Keratinocyte (primary cell): ENCODE results near the gene MAD1L1. TPM values are rescaled to one million over a fixed set of nuclear protein-coding genes. Genes with fewer than 3 reads are reported as not detected.

Source experiments
- DNase-seq: peaks from one replicate; pipeline ENCODE4 v3.0.0-alpha.2; 2011; ENCODE audit warnings: low read depth, missing footprints, low spot score
- FAIRE-seq: peaks from 2 replicates; lab custom pipeline; 2011; peaks lifted over from hg19 to GRCh38; lab: Jason Lieb, UNC
- H2AFZ ChIP-seq: 2 replicates; pipeline ENCODE4 v1.6.0; 2012; ENCODE audit warnings: low read length, control low read depth, inconsistent platforms; ENCODE audit not compliant: control insufficient read depth
- H3K27ac ChIP-seq: 2 replicates; pipeline ENCODE4 v1.5.1; 2011; ENCODE audit warnings: low read length; ENCODE audit not compliant: control insufficient read depth, insufficient read depth
- H3K27me3 ChIP-seq: 3 replicates; pipeline ENCODE4 v1.6.0; 2011; ENCODE audit warnings: low read length; ENCODE audit not compliant: control insufficient read depth, insufficient read depth; ENCODE audit errors: extremely low read depth
- H3K36me3 ChIP-seq, 2 experiments: 2 replicates in 1 of 2; 3 replicates in 1 of 2; pipeline ENCODE4 v1.5.1; 2011; ENCODE audit warnings: low read length in 2 of 2, mild to moderate bottlenecking in 1 of 2; ENCODE audit not compliant: control insufficient read depth in 2 of 2, insufficient read depth in 2 of 2; ENCODE audit errors: extremely low read depth in 1 of 2
- H3K4me1 ChIP-seq: 3 replicates; pipeline ENCODE4 v1.5.1; 2011; ENCODE audit warnings: low read length; ENCODE audit not compliant: control insufficient read depth, insufficient read depth; ENCODE audit errors: extremely low read depth
- H3K4me2 ChIP-seq: 3 replicates; pipeline ENCODE4 v1.6.0; 2011; ENCODE audit warnings: low read depth, low read length; ENCODE audit not compliant: control insufficient read depth, insufficient read depth; ENCODE audit errors: extremely low read depth
- H3K4me3 ChIP-seq, 3 experiments: fragments of 200-600 bp in 1 of 3; sonication (generic) in 1 of 3; 2 replicates in 2 of 3; 3 replicates in 1 of 3; pipeline ENCODE4 v1.5.1; 2011 to 2016; ENCODE audit warnings: low read length in 3 of 3, mild to moderate bottlenecking in 3 of 3, control low read depth in 2 of 3, inconsistent platforms in 1 of 3, low read depth in 1 of 3, mixed read lengths in 1 of 3, mixed run types in 1 of 3, moderate library complexity in 1 of 3; ENCODE audit not compliant: control insufficient read depth in 2 of 3, insufficient read depth in 2 of 3; ENCODE audit errors: extremely low read depth in 1 of 3
- H3K79me2 ChIP-seq: 2 replicates; pipeline ENCODE4 v1.6.0; 2012; ENCODE audit warnings: low read length; ENCODE audit not compliant: control insufficient read depth, insufficient read depth
- H3K9ac ChIP-seq: 3 replicates; pipeline ENCODE4 v1.6.0; 2011; ENCODE audit warnings: low read length; ENCODE audit not compliant: control insufficient read depth, insufficient read depth; ENCODE audit errors: extremely low read depth
- H3K9me1 ChIP-seq: 3 replicates; pipeline ENCODE4 v1.6.0; 2011; ENCODE audit warnings: low read length; ENCODE audit not compliant: control insufficient read depth, insufficient read depth; ENCODE audit errors: extremely low read depth
- H3K9me3 ChIP-seq: 2 replicates; pipeline ENCODE4 v1.5.1; 2012; ENCODE audit warnings: low read depth, low read length; ENCODE audit not compliant: control insufficient read depth
- H4K20me1 ChIP-seq: 3 replicates; pipeline ENCODE4 v1.6.0; 2011; ENCODE audit warnings: low read length; ENCODE audit not compliant: control insufficient read depth, insufficient read depth; ENCODE audit errors: extremely low read depth
- CTCF ChIP-seq, 3 experiments: IDR thresholded peaks in 1 of 3; conservative IDR thresholded peaks in 1 of 3; optimal IDR thresholded peaks in 1 of 3; 2 replicates in 2 of 3; 3 replicates in 1 of 3; pipeline versions ENCODE3 to v1.5.1; 2011; ENCODE audit warnings: low read length in 3 of 3, mild to moderate bottlenecking in 3 of 3, moderate library complexity in 2 of 3, control low read depth in 1 of 3, inconsistent platforms in 1 of 3; ENCODE audit not compliant: insufficient read depth in 2 of 3; ENCODE audit errors: extremely low read depth in 1 of 3
- EZH2 ChIP-seq: IDR thresholded peaks from one replicate; pipeline ENCODE4 v1.6.1; 2012; ENCODE audit warnings: inconsistent platforms, mild to moderate bottlenecking, low read length, moderate library complexity
- dilution Hi-C: fragments of 300-500 bp; cut with MboI; formaldehyde crosslinking; loops from one replicate; pipeline ENCODE4 v1.7.0; 2020; ENCODE audit warnings: low sequenced_read_pairs; ENCODE audit not compliant: extremely low pct_ligation_motif_present
- polyA plus RNA-seq, 5 experiments: library from polyadenylated mRNA; depleted of rRNA in 3 of 5; stranded (reverse) in 3 of 5; stranded (forward) in 1 of 5; unstranded in 1 of 5; fragments of >200 nt; gene quantifications; 1 replicate in 1 of 5; 2 replicates in 3 of 5; 3 replicates in 1 of 5; pipeline versions ENCODE4 v1.2.1 to v1.2.3, GENCODE V29; 2011 to 2012; ENCODE audit warnings: missing spikeins in 2 of 5, low read depth in 1 of 5, low replicate concordance in 1 of 5

Gene MAD1L1
- polyA plus RNA-seq, 1 donor (not counting 4 experiments of a cell fraction or from before 2014, with no cell fraction given): 18.0 TPM

DNA sequence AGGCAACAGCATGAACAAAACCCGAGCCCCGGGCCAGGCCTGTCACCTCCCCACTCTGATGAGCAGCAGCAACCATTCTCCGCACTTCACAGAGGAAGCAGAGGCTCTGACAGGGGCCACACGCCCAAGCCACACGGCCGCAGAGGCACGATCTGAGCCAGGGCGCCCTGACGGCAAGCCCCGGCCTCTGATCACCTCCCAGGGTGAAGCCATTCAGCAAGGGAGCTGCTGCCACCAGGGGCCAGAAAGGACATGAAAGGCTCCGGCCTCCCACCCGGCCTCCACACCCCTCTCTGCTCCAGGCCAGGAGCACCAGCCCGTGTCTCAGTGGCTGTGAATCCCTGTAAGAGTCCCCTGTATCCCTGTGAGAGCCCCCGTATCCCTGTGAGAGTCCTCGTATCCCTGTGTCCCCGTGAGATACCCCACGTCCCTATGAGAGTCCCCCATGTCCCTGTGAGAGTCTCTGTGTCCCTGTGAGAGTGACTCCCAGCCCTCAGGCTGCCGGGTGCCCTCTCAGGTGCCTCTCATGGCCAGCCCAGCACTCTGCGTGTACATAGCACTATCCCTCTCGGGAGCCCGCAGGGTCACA lies 187.8 kb downstream of the MAD1L1 start:
- Histone ChIP-seq H3K27ac (no peak overlapping the region), H3K4me3 (no peak overlapping the region), H3K9me1 (no peaks in the 10 kb centered on the region), H3K4me1 (peaks cover 8% of the 10 kb centered on the region), H3K4me2 (no peak overlapping the region), H3K9me3 (no peaks in the 10 kb centered on the region), H3K27me3 (no peaks in the 10 kb centered on the region), H2AFZ (no peak overlapping the region), H4K20me1 (no peaks in the 10 kb centered on the region), H3K79me2 (no peaks in the 10 kb centered on the region), H3K36me3 (peaks cover 1 to 8% of the 10 kb centered on the region in 2 experiments), H3K9ac (no peak overlapping the region)
- dilution Hi-C loops: no loop called here
- FAIRE-seq: no peak
- DNase-seq: no peak
- TF ChIP-seq EZH2: no peak
- TF ChIP-seq CTCF (optimal IDR thresholded peaks at IDR 0.05 in 1 of 3, IDR thresholded peaks at IDR 0.05 in 1 of 3, conservative IDR thresholded peaks at IDR 0.05 in 1 of 3; ENCODE audit: extremely low read depth in 1 of 3, insufficient read depth in 2 of 3, low read length in 3 of 3): no peak

DNA sequence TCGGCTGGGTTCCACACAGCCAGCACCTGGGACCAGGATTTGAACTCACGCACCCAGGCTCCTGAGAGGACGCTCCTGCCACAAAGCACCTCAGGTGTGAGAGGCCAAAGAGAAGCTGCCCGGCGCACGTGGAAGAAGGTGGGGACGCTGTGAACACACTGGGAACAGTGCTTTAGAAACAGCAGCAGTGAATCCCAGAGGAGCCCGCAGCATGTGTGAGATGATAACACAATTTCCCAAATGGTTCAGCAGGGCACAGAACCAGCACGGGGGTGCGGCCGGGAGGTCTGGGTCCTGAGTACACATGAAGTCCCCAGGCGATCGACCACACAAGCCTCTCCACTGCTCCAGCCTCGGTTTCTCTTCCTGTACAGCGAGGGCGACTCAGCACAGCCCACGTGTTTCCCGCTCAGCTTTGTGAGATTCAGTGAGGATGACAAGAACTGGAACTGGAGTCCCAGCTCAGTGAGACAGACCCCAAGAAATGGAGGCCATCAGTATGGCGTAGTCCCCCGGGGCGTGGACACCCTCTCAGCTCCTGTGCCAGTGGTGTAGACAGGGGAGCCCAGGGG lies 188.3 kb downstream of the MAD1L1 start:
- H3K79me2 ChIP-seq: no peaks in the 10 kb centered on the region
- FAIRE-seq: no peak
- no peak overlapping the region for H3K4me3 ChIP-seq
- no peak overlapping the region for H2AFZ ChIP-seq
- TF ChIP-seq CTCF (optimal IDR thresholded peaks at IDR 0.05 in 1 of 3, IDR thresholded peaks at IDR 0.05 in 1 of 3, conservative IDR thresholded peaks at IDR 0.05 in 1 of 3; ENCODE audit: extremely low read depth in 1 of 3, insufficient read depth in 2 of 3, low read length in 3 of 3) (no peak), EZH2 (no peak)
- no peaks in the 10 kb centered on the region for H3K27me3 ChIP-seq
- H3K4me2 ChIP-seq: no peak overlapping the region
- peaks cover 8% of the 10 kb centered on the region for H3K4me1 ChIP-seq
- H3K27ac ChIP-seq: no peak overlapping the region
- DNase-seq: no peak
- H3K9me3 ChIP-seq: no peaks in the 10 kb centered on the region
- dilution Hi-C loops: no loop called here
- H3K36me3 ChIP-seq: peaks cover 1 to 8% of the 10 kb centered on the region in 2 experiments
- no peaks in the 10 kb centered on the region for H3K9me1 ChIP-seq
- H4K20me1 ChIP-seq: no peaks in the 10 kb centered on the region
- H3K9ac ChIP-seq: no peak overlapping the region
